Neural progenitor cell (in vitro differentiated cells): ENCODE measurements around the gene ETHE1. TPM values are rescaled to one million over a fixed set of nuclear protein-coding genes. Genes with fewer than 3 reads are reported as not detected.
A peak's percentile ranks its signal among the peaks of the same experiment; 100 is the strongest.

Experiments
- DNase-seq: peaks from one replicate; pipeline ENCODE4 v3.0.0-alpha.2; 2016; ENCODE audit warnings: low spot score
- H2AFZ ChIP-seq: fragments of 200-600 bp; sonication (generic); replicated peaks from 2 replicates; pipeline ENCODE4 v1.6.1; 2016; ENCODE audit warnings: antibody characterized with exemption
- H3F3A ChIP-seq: fragments of 200-600 bp; sonication (generic); 2 replicates; pipeline ENCODE4 v1.6.1; 2016; ENCODE audit warnings: antibody characterized with exemption, low read depth
- H3K27ac ChIP-seq: fragments of 200-600 bp; sonication (generic); 2 replicates; pipeline ENCODE4 v1.5.1; 2016; ENCODE audit warnings: mild to moderate bottlenecking
- H3K27me3 ChIP-seq: fragments of 200-600 bp; sonication (generic); 2 replicates; pipeline ENCODE4 v1.6.1; 2016; ENCODE audit warnings: mild to moderate bottlenecking, moderate library complexity
- H3K36me3 ChIP-seq: fragments of 200-600 bp; sonication (generic); 2 replicates; pipeline ENCODE4 v1.5.1; 2016
- H3K4me1 ChIP-seq: fragments of 200-600 bp; sonication (generic); 2 replicates; pipeline ENCODE4 v1.6.1; 2016; ENCODE audit warnings: mixed run types
- H3K4me2 ChIP-seq: fragments of 200-600 bp; sonication (generic); 2 replicates; pipeline ENCODE4 v1.6.1; 2016
- H3K4me3 ChIP-seq: fragments of 200-600 bp; sonication (generic); 2 replicates; pipeline ENCODE4 v1.5.1; 2016
- H3K79me2 ChIP-seq: fragments of 200-600 bp; sonication (generic); 2 replicates; pipeline ENCODE4 v1.6.1; 2016; ENCODE audit warnings: low read depth
- H3K9ac ChIP-seq: fragments of 200-600 bp; sonication (generic); 2 replicates; pipeline ENCODE4 v1.6.1; 2016
- H3K9me3 ChIP-seq: fragments of 200-600 bp; sonication (generic); 2 replicates; pipeline ENCODE4 v1.5.1; 2016; ENCODE audit warnings: low read depth
- H4K20me1 ChIP-seq: fragments of 200-600 bp; sonication (generic); 2 replicates; pipeline ENCODE4 v1.6.1; 2016; ENCODE audit warnings: low read depth
- H3K27ac Mint-ChIP-seq: 3 replicates; pipeline ENCODE4 v1.8.0; 2021; ENCODE audit warnings: mixed read lengths
- H3K27me3 Mint-ChIP-seq: 2 replicates; pipeline ENCODE4 v1.8.0; 2022; ENCODE audit warnings: low read depth, mild to moderate bottlenecking, inconsistent platforms, moderate library complexity, mixed read lengths; ENCODE audit not compliant: insufficient read depth
- H3K36me3 Mint-ChIP-seq: 3 replicates; pipeline ENCODE4 v1.8.0; 2021; ENCODE audit warnings: mixed read lengths
- H3K4me1 Mint-ChIP-seq: 3 replicates; pipeline ENCODE4 v1.8.0; 2021; ENCODE audit warnings: mixed read lengths
- H3K4me3 Mint-ChIP-seq: 3 replicates; pipeline ENCODE4 v1.8.0; 2021; ENCODE audit warnings: mild to moderate bottlenecking, moderate library complexity, mixed read lengths
- H3K9me3 Mint-ChIP-seq: 3 replicates; pipeline ENCODE4 v1.8.0; 2020; ENCODE audit warnings: mixed read lengths
- EZH2 ChIP-seq: fragments of 200-600 bp; sonication (generic); IDR thresholded peaks from 2 replicates; pipeline ENCODE4 v1.6.1; 2017; ENCODE audit warnings: antibody characterized with exemption, mild to moderate bottlenecking, moderate library complexity
- EZH2phosphoT487 ChIP-seq: fragments of 200-600 bp; sonication (generic); IDR thresholded peaks from 2 replicates; pipeline ENCODE4 v1.6.1; 2017; ENCODE audit warnings: antibody characterized with exemption
- total RNA-seq: library from RNA; depleted of rRNA; stranded (reverse); fragments of >200 nt; gene quantifications from 2 replicates; pipeline ENCODE4 v1.2.3, GENCODE V29; 2015; ENCODE audit warnings: low replicate concordance
- TF ChIP-seq, protein P1 (sequence below): fragments of 200-600 bp; sonication (generic); IDR thresholded peaks from 2 replicates; pipeline ENCODE4 v1.5.1; 2017; ENCODE audit warnings: antibody characterized with exemption, mild to moderate bottlenecking

ETHE1 gene
- total RNA-seq, 1 donor from 2014 or later, result 13.6 TPM

DNA sequence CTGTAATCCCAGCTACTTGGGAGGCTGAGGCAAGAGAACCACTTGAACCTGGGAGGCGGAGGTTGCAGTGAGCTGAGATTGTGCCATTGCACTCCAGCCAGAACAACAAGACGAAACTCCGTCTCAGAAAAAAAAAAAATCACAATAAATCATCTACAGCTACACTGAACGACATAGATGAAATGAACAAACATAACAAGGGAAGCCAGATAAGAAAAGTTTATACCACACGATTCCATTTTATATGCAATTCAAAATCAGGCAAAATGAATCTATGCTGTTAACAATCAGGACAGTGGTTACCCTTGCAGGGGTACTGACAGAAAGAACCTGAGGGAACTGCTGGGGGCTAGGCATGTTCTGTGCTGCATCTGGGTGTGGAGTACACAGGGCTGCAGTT is 42.7 kb upstream of the ETHE1 start:
- Histone ChIP-seq H4K20me1 (no peaks in the 10 kb centered on the region), H3F3A (no peaks in the 10 kb centered on the region), H2AFZ (no peak overlapping the region), H3K79me2 (peaks cover 40% of the 10 kb centered on the region), H3K9me3 (no peaks in the 10 kb centered on the region), H3K4me3 (no peak overlapping the region), H3K27me3 (no peaks in the 10 kb centered on the region), H3K4me1 (peaks cover 4% of the 10 kb centered on the region), H3K27ac (no peak overlapping the region), H3K4me2 (no peak overlapping the region), H3K36me3 (no peaks in the 10 kb centered on the region), H3K9ac (no peak overlapping the region)
- Mint-ChIP-seq H3K9me3 (no peaks in the 10 kb centered on the region), H3K36me3 (peaks cover 17% of the 10 kb centered on the region), H3K27me3 (no peaks in the 10 kb centered on the region), H3K27ac (no peak overlapping the region), H3K4me1 (peaks cover 17% of the 10 kb centered on the region), H3K4me3 (peak overlapping the region; percentile 14)
- no peak for DNase-seq
- TF ChIP-seq EZH2 (no peak), EZH2phosphoT487 (no peak)
- TF ChIP-seq, protein P1, sequence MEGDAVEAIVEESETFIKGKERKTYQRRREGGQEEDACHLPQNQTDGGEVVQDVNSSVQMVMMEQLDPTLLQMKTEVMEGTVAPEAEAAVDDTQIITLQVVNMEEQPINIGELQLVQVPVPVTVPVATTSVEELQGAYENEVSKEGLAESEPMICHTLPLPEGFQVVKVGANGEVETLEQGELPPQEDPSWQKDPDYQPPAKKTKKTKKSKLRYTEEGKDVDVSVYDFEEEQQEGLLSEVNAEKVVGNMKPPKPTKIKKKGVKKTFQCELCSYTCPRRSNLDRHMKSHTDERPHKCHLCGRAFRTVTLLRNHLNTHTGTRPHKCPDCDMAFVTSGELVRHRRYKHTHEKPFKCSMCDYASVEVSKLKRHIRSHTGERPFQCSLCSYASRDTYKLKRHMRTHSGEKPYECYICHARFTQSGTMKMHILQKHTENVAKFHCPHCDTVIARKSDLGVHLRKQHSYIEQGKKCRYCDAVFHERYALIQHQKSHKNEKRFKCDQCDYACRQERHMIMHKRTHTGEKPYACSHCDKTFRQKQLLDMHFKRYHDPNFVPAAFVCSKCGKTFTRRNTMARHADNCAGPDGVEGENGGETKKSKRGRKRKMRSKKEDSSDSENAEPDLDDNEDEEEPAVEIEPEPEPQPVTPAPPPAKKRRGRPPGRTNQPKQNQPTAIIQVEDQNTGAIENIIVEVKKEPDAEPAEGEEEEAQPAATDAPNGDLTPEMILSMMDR, result no peak

DNA sequence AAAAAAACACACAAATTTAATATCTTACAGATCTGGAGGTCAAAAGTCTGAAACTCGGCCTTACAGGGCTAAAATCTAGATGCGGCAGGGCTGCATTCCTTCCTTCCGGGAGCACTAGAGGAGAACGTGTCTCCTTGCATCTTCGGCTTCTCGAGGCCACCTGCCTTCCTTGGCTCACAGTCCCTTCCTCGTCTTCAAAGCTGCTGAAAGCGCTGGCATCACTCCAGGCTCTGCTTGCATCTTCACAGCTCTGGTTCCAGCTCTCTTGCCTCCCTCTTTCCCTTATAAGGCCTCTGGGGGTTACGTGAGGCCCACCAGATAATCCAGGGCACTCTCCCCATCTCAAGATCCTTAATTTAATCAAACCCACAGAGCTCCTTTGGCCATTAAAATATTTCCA is 37.8 kb upstream of the ETHE1 start:
- Histone ChIP-seq H3K9ac (no peak overlapping the region), H2AFZ (no peak overlapping the region), H3K4me2 (no peak overlapping the region), H3K36me3 (no peaks in the 10 kb centered on the region), H3K79me2 (peaks cover 8% of the 10 kb centered on the region), H3F3A (no peaks in the 10 kb centered on the region), H3K4me1 (no peaks in the 10 kb centered on the region), H3K27ac (no peak overlapping the region), H4K20me1 (no peaks in the 10 kb centered on the region), H3K9me3 (no peaks in the 10 kb centered on the region), H3K4me3 (no peak overlapping the region), H3K27me3 (no peaks in the 10 kb centered on the region)
- Mint-ChIP-seq H3K4me3 (no peak overlapping the region), H3K9me3 (no peaks in the 10 kb centered on the region), H3K4me1 (no peaks in the 10 kb centered on the region), H3K27ac (peak overlapping the region; percentile 87), H3K27me3 (no peaks in the 10 kb centered on the region), H3K36me3 (peaks cover 22% of the 10 kb centered on the region)
- no peak for DNase-seq
- TF ChIP-seq EZH2 (no peak), EZH2phosphoT487 (no peak)
- TF ChIP-seq, protein P1, result no peak

DNA sequence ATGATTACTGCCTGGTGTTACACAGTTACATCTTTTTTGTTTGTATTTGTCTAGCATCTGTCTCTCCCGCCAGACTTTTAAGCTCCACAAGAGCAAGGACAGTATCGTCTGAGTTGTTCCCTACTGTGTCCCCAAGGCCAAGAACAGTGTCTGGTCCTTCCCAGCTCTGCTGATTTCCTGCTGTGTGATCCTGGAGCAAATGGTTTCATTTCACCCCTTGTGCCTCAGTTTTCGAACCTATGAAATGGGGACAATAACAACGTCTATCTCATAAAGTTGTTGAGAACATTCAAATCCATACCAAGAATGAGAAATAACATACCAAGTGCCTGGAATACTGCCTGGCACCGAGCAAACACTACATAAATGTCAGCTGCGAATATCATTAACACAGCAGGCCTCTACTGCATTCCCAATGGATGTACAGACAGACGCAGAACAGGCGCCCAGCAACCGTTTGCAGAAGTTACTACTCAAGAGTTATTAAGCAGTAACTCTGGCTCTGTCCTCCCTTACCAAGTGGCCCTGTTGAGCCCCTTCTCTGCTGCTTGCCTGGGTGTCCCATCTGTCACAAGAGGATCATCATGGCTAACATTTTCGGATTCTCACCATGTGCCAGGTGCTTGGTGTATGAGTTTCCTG is 36.9 kb upstream of the ETHE1 start:
- no peak overlapping the region for H3K4me2 ChIP-seq
- no peaks in the 10 kb centered on the region for H4K20me1 ChIP-seq
- no peak overlapping the region for H3K4me3 ChIP-seq
- Mint-ChIP-seq H3K9me3 (no peaks in the 10 kb centered on the region), H3K27ac (no peak overlapping the region), H3K36me3 (peaks cover 21% of the 10 kb centered on the region), H3K4me3 (no peak overlapping the region), H3K27me3 (no peaks in the 10 kb centered on the region), H3K4me1 (no peaks in the 10 kb centered on the region)
- H3K27ac ChIP-seq, result no peak overlapping the region
- TF ChIP-seq, protein P1, result no peak
- TF ChIP-seq EZH2phosphoT487 (no peak), EZH2 (no peak)
- H3K4me1 ChIP-seq, result no peaks in the 10 kb centered on the region
- no peaks in the 10 kb centered on the region for H3K27me3 ChIP-seq
- DNase-seq, result no peak
- no peaks in the 10 kb centered on the region for H3K9me3 ChIP-seq
- no peak overlapping the region for H3K9ac ChIP-seq
- no peaks in the 10 kb centered on the region for H3K36me3 ChIP-seq
- no peaks in the 10 kb centered on the region for H3F3A ChIP-seq
- H3K79me2 ChIP-seq, result no peaks in the 10 kb centered on the region
- H2AFZ ChIP-seq, result no peak overlapping the region
